Common myeloid progenitor, CD34-positive (primary cell): ENCODE data around the gene C11orf91. TPM values are rescaled to one million over a fixed set of nuclear protein-coding genes. Genes with fewer than 3 reads are reported as not detected.

Source experiments
- CTCF ChIA-PET: fragments of 350-600 bp; sonication (Branson Sonifier 250); formaldehyde crosslinking; loops from one replicate; lab custom pipeline; 2021; ENCODE audit warnings: antibody characterized with exemption; lab: Charles Lee
- POLR2A ChIA-PET: fragments of 350-600 bp; sonication (Branson Sonifier 250); formaldehyde crosslinking; loops from one replicate; lab custom pipeline; 2021; ENCODE audit warnings: antibody characterized with exemption; lab: Charles Lee
- DNase-seq, 3 donors: peaks; one replicate each; pipeline versions ENCODE4 v3.0.0 to v3.0.0-alpha.2; 2013
- H3K27ac ChIP-seq, 2 experiments: 1 replicate in 1 of 2; 2 replicates in 1 of 2; pipeline ENCODE4 v1.7.0; 2013; ENCODE audit warnings: inconsistent platforms in 2 of 2, low read length in 2 of 2, mild to moderate bottlenecking in 2 of 2, low read depth in 1 of 2, moderate library complexity in 1 of 2; ENCODE audit not compliant: severe bottlenecking in 2 of 2, insufficient read depth in 1 of 2, poor library complexity in 1 of 2
- H3K27me3 ChIP-seq, 5 experiments: replicated peaks in 2 of 5; 1 replicate in 3 of 5; 2 replicates in 2 of 5; pipeline versions ENCODE4 v1.6.1 to v1.7.0; 2013; ENCODE audit warnings: low read length in 4 of 5, mild to moderate bottlenecking in 2 of 5, moderate library complexity in 2 of 5, inconsistent platforms in 1 of 5; ENCODE audit not compliant: insufficient read depth in 5 of 5, control insufficient read depth in 4 of 5
- H3K36me3 ChIP-seq, 4 experiments: 1 replicate in 2 of 4; 2 replicates in 2 of 4; pipeline versions ENCODE4 v1.6.1 to v1.7.0; 2013; ENCODE audit warnings: low read length in 3 of 4, control low read depth in 1 of 4, mild to moderate bottlenecking in 1 of 4; ENCODE audit not compliant: control insufficient read depth in 4 of 4, insufficient read depth in 4 of 4
- H3K4me1 ChIP-seq, 4 experiments: 1 replicate in 3 of 4; 2 replicates in 1 of 4; pipeline versions ENCODE4 v1.6.1 to v1.7.1; 2013; ENCODE audit warnings: low read length in 3 of 4, mild to moderate bottlenecking in 3 of 4, control low read depth in 1 of 4, inconsistent platforms in 1 of 4, moderate library complexity in 1 of 4; ENCODE audit not compliant: control insufficient read depth in 4 of 4, insufficient read depth in 4 of 4; ENCODE audit errors: control extremely low read depth in 1 of 4
- H3K4me3 ChIP-seq, 7 experiments: 1 replicate in 4 of 7; 2 replicates in 3 of 7; pipeline versions ENCODE4 v1.5.1 to v1.7.0; 2013; ENCODE audit warnings: mild to moderate bottlenecking in 7 of 7, low read length in 6 of 7, moderate library complexity in 6 of 7, inconsistent platforms in 2 of 7, low read depth in 2 of 7, control low read depth in 1 of 7; ENCODE audit not compliant: insufficient read depth in 4 of 7, control insufficient read depth in 1 of 7; ENCODE audit errors: extremely low read depth in 1 of 7
- H3K9me3 ChIP-seq, 5 experiments: 1 replicate in 4 of 5; 2 replicates in 1 of 5; pipeline versions ENCODE4 v1.6.1 to v1.7.1; 2013; ENCODE audit warnings: low read length in 4 of 5, mild to moderate bottlenecking in 2 of 5, inconsistent platforms in 1 of 5, low read depth in 1 of 5, moderate library complexity in 1 of 5; ENCODE audit not compliant: control insufficient read depth in 4 of 5, insufficient read depth in 2 of 5; ENCODE audit errors: control extremely low read depth in 1 of 5
- WGBS: methylation state at CpG from one replicate; pipeline ENCODE4 v1.1.5; 2013; ENCODE audit not compliant: insufficient coverage; 5-methylcytosine and 5-hydroxymethylcytosine counted together
- polyA plus RNA-seq: library from polyadenylated mRNA; unstranded; fragments of 120-200 nt; gene quantifications from one replicate; pipeline ENCODE4 v1.2.1, GENCODE V29; 2013

Gene C11orf91, protein sequence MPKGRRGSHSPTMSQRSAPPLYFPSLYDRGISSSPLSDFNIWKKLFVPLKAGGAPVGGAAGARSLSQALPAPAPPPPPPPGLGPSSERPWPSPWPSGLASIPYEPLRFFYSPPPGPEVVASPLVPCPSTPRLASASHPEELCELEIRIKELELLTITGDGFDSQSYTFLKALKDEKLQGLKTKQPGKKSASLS
- not detected for polyA plus RNA-seq

DNA sequence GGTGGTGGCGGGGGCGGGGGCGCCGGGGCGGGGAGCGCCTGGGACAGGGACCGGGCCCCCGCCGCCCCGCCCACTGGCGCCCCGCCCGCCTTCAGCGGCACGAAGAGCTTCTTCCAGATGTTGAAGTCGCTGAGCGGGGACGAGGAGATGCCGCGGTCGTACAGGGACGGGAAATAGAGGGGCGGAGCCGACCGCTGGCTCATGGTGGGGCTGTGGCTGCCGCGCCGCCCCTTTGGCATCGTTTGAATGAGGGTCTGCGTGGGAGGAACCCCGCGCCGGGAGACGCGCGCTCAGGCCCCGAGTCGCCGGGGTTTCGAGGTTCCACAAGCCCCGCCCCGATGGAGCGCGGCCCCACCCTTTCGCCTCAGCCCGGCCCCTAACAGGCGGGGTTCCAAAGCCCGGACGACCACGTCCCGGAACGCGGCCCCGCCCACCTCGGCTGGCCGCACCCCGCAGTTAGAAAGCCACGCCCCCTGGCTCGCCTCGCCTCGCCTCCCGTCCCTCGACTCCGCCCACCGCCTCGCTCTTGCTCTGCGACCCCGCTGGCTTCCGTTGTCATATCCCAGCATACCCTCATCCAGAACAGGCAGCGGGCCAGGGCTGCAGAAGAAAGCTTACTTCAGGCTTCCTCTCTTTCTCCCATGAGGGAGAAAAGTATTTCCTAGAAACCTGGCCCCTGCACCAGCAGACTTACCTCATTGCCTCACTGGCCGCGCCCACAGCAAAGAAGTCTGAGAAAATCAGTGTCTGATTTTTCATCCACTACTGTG lies at the start of gene C11orf91:
Gene C11orf91, minus strand, starts transcription at position 325 of the 770 bp plus-strand sequence. Its CDS starts 86 bp downstream, at position 239.
- ChIA-PET POLR2A (no interaction called here), CTCF (interaction anchor here (1.5 to 11.1 kb wide), 3 partner anchors 19 to 41 kb away, joined by 6 to 105 read pairs (median 10); no protein-coding TSS in a partner anchor)
- H3K27me3 ChIP-seq, result peaks cover 0 to 5% (median 3%) of the 10 kb centered on the region in 5 experiments
- H3K9me3 ChIP-seq, result no peaks in the 10 kb centered on the region
- DNase-seq, result peak; percentile 89 to 94 (median 93)
- WGBS, result under 1% methylated on average over 57 of the region's 72 CpGs
- H3K36me3 ChIP-seq, result peaks cover 0 to 7% (median 5%) of the 10 kb centered on the region in 4 experiments
- peak within 1 kb of the TSS; percentile 52 to 80 (median 71) for H3K4me3 ChIP-seq
- no peak within 1 kb of the TSS for H3K27ac ChIP-seq
- peaks cover 10 to 29% (median 23%) of the 10 kb centered on the region in 4 experiments for H3K4me1 ChIP-seq

DNA sequence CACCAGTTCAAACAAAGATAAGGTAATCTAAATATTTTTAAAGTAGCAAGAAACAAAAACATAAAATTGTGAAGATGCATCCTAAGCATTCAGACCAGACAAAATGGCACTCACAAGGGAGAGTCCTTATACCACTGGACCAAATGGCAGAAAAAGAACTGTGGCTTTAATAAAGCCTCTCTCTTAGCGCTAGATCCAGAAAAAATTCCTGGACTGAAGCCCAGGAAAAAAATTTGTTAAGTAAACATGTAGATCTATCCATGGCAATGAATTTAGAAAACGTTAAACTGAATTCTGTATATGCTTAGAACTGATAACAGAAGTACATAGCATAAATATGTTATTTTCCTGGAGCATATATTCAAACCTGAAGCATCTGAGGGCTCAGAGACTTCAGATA lies 47.4 kb upstream of the C11orf91 start:
- H3K4me1 ChIP-seq, result no peaks in the 10 kb centered on the region
- no peak overlapping the region for H3K27ac ChIP-seq
- H3K4me3 ChIP-seq, result no peak overlapping the region
- POLR2A ChIA-PET, result no interaction called here
- no peaks in the 10 kb centered on the region for H3K27me3 ChIP-seq
- H3K9me3 ChIP-seq, result no peaks in the 10 kb centered on the region
- WGBS, result no CpG with 5 or more reads among the region's 2 CpGs
- CTCF ChIA-PET, result interaction anchor here (0.6 to 8.1 kb wide), 3 partner anchors 31 to 60 kb away, joined by 3 to 151 read pairs (median 3); no protein-coding TSS in a partner anchor
- no peak for DNase-seq
- peaks cover 7 to 56% (median 12%) of the 10 kb centered on the region in 4 experiments for H3K36me3 ChIP-seq

DNA sequence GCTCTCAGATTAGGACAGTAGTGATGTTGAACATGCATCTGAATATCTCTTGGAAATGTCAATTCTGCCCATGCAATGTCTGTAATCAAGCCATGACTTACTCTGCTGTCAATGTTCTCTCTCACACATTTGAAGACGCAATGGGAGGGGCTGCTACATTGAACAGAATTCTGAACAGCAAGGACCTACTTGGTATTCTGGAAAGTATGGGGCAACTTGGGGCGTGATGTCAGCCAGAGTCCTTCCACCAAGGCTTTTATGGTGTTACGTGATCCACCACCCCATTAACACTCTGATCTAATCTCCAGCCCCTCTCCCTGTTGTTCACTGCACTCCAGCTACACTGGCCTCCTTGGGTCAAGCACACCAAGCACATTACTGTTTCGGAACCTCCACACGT lies 42.7 kb upstream of the C11orf91 start:
- H3K27me3 ChIP-seq, result no peaks in the 10 kb centered on the region
- WGBS, result 99% methylated on average over 5 of the region's 5 CpGs
- ChIA-PET POLR2A (interaction anchor here (1.2 to 1.8 kb wide), 3 partner anchors 27 to 39 kb away, joined by 3 to 9 read pairs (median 4); no protein-coding TSS in a partner anchor), CTCF (interaction anchor here (0.6 to 8.1 kb wide), 19 partner anchors 10 to 704 kb away, joined by 3 to 151 read pairs (median 5); partner anchors contain the start of gene FBXO3)
- no peak overlapping the region for H3K4me3 ChIP-seq
- H3K9me3 ChIP-seq, result no peaks in the 10 kb centered on the region
- no peaks in the 10 kb centered on the region for H3K4me1 ChIP-seq
- no peak for DNase-seq
- H3K36me3 ChIP-seq, result peaks cover 5 to 27% (median 8%) of the 10 kb centered on the region in 4 experiments
- no peak overlapping the region for H3K27ac ChIP-seq

DNA sequence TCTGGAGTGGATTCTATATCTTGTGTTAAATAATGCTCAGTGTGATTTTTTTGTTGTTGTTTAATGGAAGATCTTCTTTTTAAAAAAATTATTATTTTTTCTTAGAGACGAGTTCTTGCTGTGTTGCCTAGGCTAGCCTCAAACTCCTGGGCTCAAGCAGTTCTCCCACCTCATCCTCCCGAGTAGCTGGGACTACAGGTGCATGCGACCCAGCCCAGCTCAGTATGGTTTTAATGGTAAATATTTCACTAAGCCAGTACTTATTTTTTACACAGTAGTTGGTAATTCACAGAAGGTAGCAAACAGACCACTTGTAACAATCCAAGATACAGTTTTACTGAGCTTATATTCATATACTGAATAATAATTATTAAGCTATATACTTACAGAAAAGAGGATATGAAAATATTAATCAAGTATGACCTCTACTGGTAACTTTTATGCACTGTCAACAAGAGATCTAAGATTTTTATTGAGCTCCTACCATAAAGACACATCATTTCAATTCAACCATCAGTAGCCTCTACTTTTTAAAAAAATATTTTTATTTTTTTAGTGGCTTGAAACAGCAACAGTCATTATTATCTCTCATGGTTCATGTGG lies 41.7 kb upstream of the C11orf91 start:
- peaks cover 0 to 3% (median under 1%) of the 10 kb centered on the region in 4 experiments for H3K4me1 ChIP-seq
- no peaks in the 10 kb centered on the region for H3K9me3 ChIP-seq
- H3K4me3 ChIP-seq, result no peak overlapping the region
- CTCF ChIA-PET, result interaction anchor here (0.7 to 8.1 kb wide), 30 partner anchors 9 to 396 kb away, joined by 3 to 151 read pairs (median 4); partner anchors contain the start of genes C11orf91 and FBXO3
- no peaks in the 10 kb centered on the region for H3K27me3 ChIP-seq
- POLR2A ChIA-PET, result interaction anchor here (1.2 to 1.8 kb wide), 3 partner anchors 26 to 38 kb away, joined by 3 to 9 read pairs (median 4); no protein-coding TSS in a partner anchor
- WGBS, result no CpG with 5 or more reads among the region's 3 CpGs
- peaks cover 4 to 22% (median 8%) of the 10 kb centered on the region in 4 experiments for H3K36me3 ChIP-seq
- no peak overlapping the region for H3K27ac ChIP-seq
- DNase-seq, result peak; percentile 43 to 61 (median 56)

DNA sequence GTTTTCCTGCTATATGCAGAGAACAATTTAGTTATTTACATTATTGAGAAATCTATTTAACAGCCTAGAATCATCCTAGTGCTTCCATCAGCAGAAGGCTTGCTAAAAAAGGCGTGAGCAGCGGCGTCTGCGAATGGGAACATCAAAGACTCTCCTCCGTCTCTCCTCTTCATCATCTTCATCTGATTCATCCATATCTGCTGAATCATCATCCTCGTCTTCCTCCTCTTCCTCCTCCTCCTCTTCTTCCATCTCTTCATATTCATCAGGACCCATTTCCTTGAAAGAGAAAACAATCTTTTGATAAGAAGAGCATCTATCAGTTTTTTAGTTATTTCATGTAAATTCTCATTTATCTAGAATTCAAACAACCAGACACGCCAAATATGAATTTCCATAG lies 41.2 kb upstream of the C11orf91 start:
- POLR2A ChIA-PET, result interaction anchor here (1.3 to 1.8 kb wide), 2 partner anchors 25 to 37 kb away, joined by 3 to 9 read pairs; no protein-coding TSS in a partner anchor
- H3K9me3 ChIP-seq, result no peaks in the 10 kb centered on the region
- H3K36me3 ChIP-seq, result peaks cover 3 to 20% (median 4%) of the 10 kb centered on the region in 4 experiments
- CTCF ChIA-PET, result interaction anchor here (0.8 to 8.1 kb wide), 22 partner anchors 8 to 395 kb away, joined by 3 to 151 read pairs (median 6); partner anchors contain the start of gene C11orf91
- peaks cover 0 to 9% (median 6%) of the 10 kb centered on the region in 4 experiments for H3K4me1 ChIP-seq
- WGBS, result 86% methylated on average over 6 of the region's 7 CpGs
- no peaks in the 10 kb centered on the region for H3K27me3 ChIP-seq
- no peak overlapping the region for H3K4me3 ChIP-seq
- DNase-seq, result no peak
- H3K27ac ChIP-seq, result no peak overlapping the region

DNA sequence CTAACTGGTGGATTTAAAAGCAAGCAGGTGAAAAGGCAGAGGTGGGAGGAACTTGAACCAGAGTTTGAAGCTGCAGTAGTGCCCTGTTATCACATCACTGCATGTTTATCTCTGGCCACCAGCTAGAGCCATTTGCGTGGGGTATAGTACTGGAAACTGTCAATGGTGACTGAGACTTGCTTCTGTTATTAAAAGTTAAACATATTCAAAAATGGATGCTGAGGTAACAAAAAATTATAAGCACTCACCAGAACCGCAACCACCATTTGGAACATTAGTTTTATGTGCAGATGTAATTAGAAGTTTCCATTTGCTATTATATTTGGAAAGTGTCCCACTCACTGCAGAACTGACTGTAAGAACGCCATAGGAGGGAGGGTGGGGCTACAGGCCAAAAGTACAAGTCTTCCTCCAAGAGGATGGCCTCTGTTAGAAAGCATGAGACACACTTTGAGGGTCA lies 36.8 kb upstream of the C11orf91 start:
- peaks cover 0 to 7% (median 0%) of the 10 kb centered on the region in 4 experiments for H3K36me3 ChIP-seq
- H3K27me3 ChIP-seq, result no peaks in the 10 kb centered on the region
- 60% methylated on average over 1 of the region's 3 CpGs for WGBS
- peak overlapping the region in 1 of 7 experiments; percentile 87 for H3K4me3 ChIP-seq
- peak; percentile 28 to 66 (median 45) for DNase-seq
- no peaks in the 10 kb centered on the region for H3K9me3 ChIP-seq
- ChIA-PET CTCF (interaction anchor here (0.7 to 8.5 kb wide), 9 partner anchors 9 to 195 kb away, joined by 3 to 142 read pairs (median 4); partner anchors contain the start of gene FBXO3), POLR2A (interaction anchor here (0.6 kb wide), 1 partner anchor 330 kb away, joined by 3 read pairs; no protein-coding TSS in a partner anchor)
- H3K27ac ChIP-seq, result peak overlapping the region in 1 of 2 experiments; percentile 38
- H3K4me1 ChIP-seq, result peaks cover 7 to 41% (median 37%) of the 10 kb centered on the region in 4 experiments
